GM21619 (cell line): ENCODE measurements around the gene HOXC10.

Experiments
- ATAC-seq: cut with Tn5 transposase; IDR thresholded peaks from one replicate; pipeline ENCODE4 v1.9.1; 2021; ENCODE audit not compliant: unreplicated experiment

Gene HOXC10

DNA sequence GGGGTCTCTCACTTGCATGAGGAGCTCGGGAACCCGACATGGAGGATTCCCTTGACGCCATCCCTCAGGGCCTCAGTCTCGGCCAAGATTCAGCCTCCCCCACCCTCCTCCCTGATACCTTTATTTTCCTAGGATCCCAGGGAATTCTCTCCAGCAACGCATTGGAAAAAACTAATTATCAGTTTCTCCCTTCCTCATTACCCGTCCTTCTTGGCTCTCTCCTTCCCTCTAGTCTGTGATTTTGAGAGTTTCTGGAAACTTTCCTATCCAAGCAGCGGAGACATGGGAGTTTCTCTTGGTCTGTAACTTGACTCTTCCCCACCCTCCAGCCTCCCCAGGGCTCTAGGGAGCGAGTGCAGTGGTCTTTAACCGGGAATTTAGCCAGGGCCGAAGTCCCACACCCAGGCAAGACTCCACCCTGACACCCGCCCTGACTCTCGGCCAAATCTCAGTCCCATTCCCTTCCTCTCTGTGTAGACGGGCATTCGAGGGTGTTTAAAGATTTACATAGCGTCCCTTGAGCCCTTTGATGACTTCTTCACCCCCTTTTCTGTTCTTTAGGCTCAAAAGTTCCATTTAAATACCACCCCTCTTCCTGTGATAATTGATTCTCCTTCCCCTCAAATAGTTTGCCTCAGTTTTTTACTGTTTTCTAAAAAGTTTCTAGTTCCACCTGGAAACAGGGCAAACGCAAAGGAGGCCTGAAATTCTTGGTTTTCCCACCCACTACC lies 54.6 kb downstream of the HOXC10 start:
- ATAC-seq, result no peak
